A549 treated with AZD9567 at 1 μM for 4 hours (cell line): ENCODE results near the gene PHETA2. TPM values are rescaled to one million over a fixed set of nuclear protein-coding genes. Genes with fewer than 3 reads are reported as not detected.

Source experiments
- total RNA-seq: library from RNA; stranded (reverse); fragments of 200-300 nt; extraction: Qiagen RNA extraction; gene quantifications from 5 replicates; pipeline ENCODE4 v1.2.3, GENCODE V29; 2022; ENCODE audit not compliant: insufficient read depth

The PHETA2 gene, protein sequence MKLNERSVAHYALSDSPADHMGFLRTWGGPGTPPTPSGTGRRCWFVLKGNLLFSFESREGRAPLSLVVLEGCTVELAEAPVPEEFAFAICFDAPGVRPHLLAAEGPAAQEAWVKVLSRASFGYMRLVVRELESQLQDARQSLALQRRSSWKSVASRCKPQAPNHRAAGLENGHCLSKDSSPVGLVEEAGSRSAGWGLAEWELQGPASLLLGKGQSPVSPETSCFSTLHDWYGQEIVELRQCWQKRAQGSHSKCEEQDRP
- total RNA-seq: not detected in 5 replicates

DNA sequence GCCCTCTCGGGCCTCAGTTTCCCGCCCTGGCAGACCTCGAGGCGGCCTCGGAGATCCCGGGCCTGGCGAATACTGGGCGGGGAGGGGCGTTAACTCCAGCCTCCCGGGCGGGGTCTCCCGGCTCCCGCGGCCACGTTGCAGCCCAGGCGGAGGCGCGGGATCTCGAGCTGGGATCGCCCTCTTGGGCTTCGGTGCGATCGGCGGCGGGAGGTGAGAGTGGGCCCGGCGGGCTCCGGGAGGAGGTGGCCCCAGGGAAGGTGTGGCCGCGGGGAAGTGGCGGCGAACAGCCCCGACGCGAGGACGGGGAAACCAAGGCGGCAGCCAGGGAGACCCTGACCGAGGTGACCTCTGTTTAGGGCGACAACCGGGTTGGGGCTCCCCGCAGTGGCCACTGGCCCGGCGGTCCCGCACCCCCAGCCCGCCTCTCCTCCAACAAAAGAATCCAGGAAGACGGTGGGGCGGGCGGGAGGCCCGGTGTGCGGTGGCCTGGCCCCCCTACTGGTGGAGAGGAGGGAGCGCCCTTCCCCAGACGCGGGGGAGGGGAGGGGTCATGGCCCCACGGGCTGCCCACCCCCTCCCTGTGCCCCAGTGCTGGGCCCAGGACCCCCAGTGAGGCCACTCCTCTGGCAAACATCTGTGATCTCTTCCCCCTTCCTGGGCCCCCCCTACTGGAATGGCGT is at the start of gene PHETA2:
Gene PHETA2, plus strand, starts transcription at position 117 of the 680 bp plus-strand sequence. CDS start 3,046 bp downstream, outside the sequence.

DNA sequence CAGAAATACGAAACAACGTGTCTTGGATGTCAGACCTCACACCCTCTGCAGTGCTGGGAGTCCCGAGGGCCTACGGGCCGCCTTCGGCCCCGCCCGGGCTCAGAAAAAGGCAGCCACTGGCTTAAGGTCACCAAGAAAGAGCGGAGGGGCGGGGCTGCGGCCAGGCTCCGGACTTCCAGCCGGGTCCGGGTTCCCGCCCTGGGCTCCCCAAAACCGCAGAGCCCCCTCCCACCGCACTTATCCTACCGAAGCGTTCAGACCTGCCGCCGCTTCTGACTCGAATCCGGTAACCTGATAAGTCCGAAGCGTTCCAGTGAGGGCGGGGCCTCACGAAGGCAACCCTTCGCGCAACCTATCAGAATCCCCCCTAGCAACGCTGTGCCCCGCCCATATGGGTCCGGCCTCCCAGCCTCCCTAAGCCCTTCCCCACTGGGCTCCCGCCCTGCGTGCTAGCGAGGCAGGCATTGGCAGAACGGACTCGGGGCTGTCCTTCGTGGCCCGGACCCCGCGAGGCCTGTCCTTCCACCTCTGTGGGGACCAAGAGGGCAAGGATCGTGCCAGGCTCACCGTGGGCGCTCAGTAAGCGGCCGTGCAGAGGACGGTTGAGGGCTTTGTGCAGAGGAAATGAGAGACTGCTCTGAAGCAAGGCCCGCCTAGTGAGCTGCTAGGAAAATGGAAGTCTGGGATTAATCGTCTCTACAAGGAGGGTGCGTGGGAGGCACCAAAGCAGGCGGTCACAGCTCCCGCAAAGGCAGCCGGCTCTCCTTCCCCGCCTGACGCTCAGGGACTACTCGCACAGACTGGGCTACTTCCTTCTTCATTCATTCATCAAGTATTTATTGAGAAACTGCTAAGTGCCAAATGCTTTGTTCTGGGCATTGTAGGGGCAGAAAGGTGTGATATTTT is 3.3 kb upstream of the PHETA2 start, which contains the start of gene NAGA:
Gene NAGA, minus strand, starts transcription at position 296 of the 906 bp plus-strand sequence. CDS start 515 bp downstream, outside the sequence.

DNA sequence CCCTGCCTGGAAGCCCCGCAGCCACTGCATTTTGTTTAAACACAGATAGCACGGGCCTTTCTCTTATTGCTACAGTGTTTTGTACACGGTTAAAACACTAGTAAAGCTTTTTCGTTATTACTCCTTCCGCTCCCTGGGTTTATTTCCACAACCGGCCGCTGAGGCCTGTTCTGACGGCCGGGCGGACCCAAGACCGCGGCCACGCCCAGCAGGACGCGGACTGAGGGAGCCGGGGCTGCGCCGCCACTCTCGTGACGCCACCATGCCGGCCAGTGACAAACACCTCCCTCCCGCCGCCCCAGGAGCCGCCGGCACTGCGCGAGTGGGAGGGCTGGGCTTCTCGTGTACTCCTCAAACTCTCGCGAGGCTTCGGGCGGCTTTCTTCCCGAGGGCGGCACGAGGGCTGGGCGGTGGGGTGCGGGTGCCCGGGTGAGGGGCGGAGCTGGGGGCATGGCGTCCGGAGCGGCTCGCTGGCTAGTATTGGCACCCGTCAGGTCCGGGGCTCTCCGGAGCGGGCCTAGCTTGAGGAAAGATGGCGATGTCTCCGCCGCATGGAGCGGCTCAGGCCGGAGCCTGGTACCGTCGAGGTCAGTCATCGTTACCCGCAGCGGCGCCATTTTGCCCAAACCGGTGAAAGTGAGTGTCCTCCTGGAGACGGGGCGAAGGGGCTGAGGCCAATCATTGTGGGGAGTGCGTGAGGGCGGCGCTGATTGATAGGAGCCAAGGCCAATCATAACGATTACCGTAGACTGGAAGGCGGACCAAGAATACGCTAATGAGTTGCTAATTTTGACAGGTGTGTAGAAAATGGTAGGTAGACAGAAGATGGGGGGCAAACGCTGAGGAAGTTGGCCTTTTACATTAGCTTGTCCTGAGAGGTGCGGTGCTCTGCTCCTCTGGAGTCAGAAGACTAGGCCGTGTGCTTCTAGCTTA is 5.5 kb downstream of the PHETA2 start, which contains the start of gene SMDT1:
Gene SMDT1, plus strand, starts transcription at position 382 of the 933 bp plus-strand sequence. Its CDS starts 69 bp downstream, at position 451.

DNA sequence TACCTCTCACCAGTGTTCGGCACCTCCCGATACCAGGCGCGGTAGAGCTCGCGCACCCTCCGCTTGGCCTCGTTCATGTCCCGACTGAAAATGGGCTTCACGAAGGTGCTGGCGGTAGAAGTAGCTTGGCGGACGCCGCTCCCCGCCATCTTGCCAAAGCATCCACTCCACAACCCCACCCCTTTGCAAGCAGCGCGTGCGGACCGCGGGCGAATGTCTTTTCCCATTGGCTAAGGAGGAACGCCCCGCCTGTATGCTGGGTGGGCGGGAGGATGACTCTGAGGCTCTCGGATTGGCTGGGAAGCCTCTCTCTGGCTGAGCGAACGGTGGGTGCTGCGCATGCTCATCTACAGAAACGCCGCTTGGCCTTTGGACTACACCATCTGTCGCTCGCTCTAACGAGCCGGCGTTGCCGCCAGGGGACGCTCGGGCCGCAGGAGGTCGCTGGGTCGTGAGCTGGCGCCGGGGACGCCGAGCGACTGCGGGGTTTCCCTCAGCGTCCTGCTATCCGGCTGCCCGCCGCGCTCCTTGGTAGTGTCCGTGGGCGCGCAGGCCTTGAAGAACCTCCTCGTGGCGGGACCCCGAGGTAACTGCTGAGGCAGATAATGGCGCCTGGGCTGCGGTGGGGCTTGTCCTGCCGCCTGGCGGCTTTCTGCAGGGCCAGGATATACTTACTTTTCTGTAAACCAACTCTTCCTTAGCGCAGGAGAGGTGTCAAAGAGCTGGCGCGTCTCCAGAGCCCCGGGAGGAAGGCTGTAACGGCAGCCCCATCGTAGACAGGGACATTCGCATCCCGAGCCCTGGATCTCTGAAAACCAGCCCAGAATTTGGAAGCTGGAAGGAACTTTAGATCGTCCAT is 16.8 kb downstream of the PHETA2 start, which contains the start of gene NDUFA6:
Gene NDUFA6, minus strand, starts transcription at position 177 of the 859 bp plus-strand sequence. Its CDS starts 28 bp downstream, at position 149.

Other genes starting within 250 kb of the PHETA2 start
- gene SREBF2, start 241.1 kb upstream of the PHETA2 start, total RNA-seq: 21.9 to 30.8 TPM (median 28.3 TPM) in 5 replicates
- gene SHISA8, start 159.2 kb upstream of the PHETA2 start, total RNA-seq: 0.19 to 0.31 TPM (median 0.25 TPM) in 4 of 5 replicates, not detected in the other
- gene TNFRSF13C, start 147.4 kb upstream of the PHETA2 start, total RNA-seq: 0.23 to 0.32 TPM (median 0.25 TPM) in 4 of 5 replicates, not detected in the other
- 34.6 to 42.1 TPM (median 35.3 TPM) in 5 replicates for gene CENPM, start 127.1 kb upstream of the PHETA2 start, total RNA-seq
- gene SEPTIN3, start 104.8 kb upstream of the PHETA2 start, total RNA-seq: 0.91 to 1.2 TPM (median 1.1 TPM) in 5 replicates
- gene WBP2NL, start 75.5 kb upstream of the PHETA2 start, total RNA-seq: 0.09 to 0.11 TPM (median 0.10 TPM) in 3 of 5 replicates, not detected in the others
- gene NAGA, start 3.4 kb upstream of the PHETA2 start, total RNA-seq: 6.5 to 10.3 TPM (median 7.2 TPM) in 5 replicates
- 28.5 to 45.4 TPM (median 41.9 TPM) in 5 replicates for gene SMDT1, start 5.5 kb downstream of the PHETA2 start, total RNA-seq
- gene NDUFA6, start 16.5 kb downstream of the PHETA2 start, total RNA-seq: 65.6 to 71.4 TPM (median 68.9 TPM) in 5 replicates
- 0.55 to 0.77 TPM (median 0.68 TPM) in 4 of 5 replicates, not detected in the other for gene CYP2D6, start 56.6 kb downstream of the PHETA2 start, total RNA-seq
- gene TCF20, start 196.4 kb downstream of the PHETA2 start, total RNA-seq: 11.1 to 14.3 TPM (median 13.3 TPM) in 5 replicates